Spinal cord (tissue), 10 donors: ENCODE measurements around the gene CDC5L. TPM values are rescaled to one million over a fixed set of nuclear protein-coding genes. Genes with fewer than 3 reads are reported as not detected.

Experiments
- DNase-seq, 6 donors: peaks; one replicate each; pipeline versions ENCODE4 v3.0.0 to v3.0.0-alpha.2; 2013 to 2015; ENCODE audit warnings: low spot score in 6 of 6, low read depth in 4 of 6
- H3K27ac ChIP-seq: one replicate; pipeline ENCODE4 v1.5.1; 2013; ENCODE audit warnings: low read depth, low read length, control low read depth
- H3K27me3 ChIP-seq: one replicate; pipeline ENCODE4 v1.6.1; 2013; ENCODE audit warnings: low read length; ENCODE audit not compliant: control insufficient read depth, insufficient read depth
- H3K36me3 ChIP-seq: one replicate; pipeline ENCODE4 v1.6.1; 2013; ENCODE audit warnings: low read length; ENCODE audit not compliant: control insufficient read depth, insufficient read depth
- H3K4me1 ChIP-seq: one replicate; pipeline ENCODE4 v1.6.1; 2013; ENCODE audit warnings: low read length; ENCODE audit not compliant: control insufficient read depth, insufficient read depth
- H3K4me3 ChIP-seq: one replicate; pipeline ENCODE4 v1.5.1; 2013; ENCODE audit warnings: low read depth, low read length, control low read depth
- H3K9me3 ChIP-seq: one replicate; pipeline ENCODE4 v1.6.1; 2013; ENCODE audit warnings: low read length; ENCODE audit not compliant: control insufficient read depth, insufficient read depth
- WGBS: methylation state at CpG from one replicate; pipeline ENCODE4 v1.1.5; 2013; ENCODE audit warnings: missing lambda C conversion rate; ENCODE audit not compliant: insufficient coverage; 5-methylcytosine and 5-hydroxymethylcytosine counted together
- polyA plus RNA-seq, 2 donors: library from polyadenylated mRNA; unstranded; fragments of 120-200 nt; gene quantifications; one replicate each; pipeline ENCODE4 v1.2.1, GENCODE V29; 2013; ENCODE audit not compliant: insufficient read length in 2 of 2
- total RNA-seq, 2 donors: library from RNA; depleted of rRNA in 1 of 2; stranded (reverse); fragments of 120-200 nt in 1 of 2; fragments of >200 nt in 1 of 2; gene quantifications; one replicate each; pipeline versions ENCODE4 v1.2.3 to v1.2.4, GENCODE V29; 2013 to 2014
- donor health status: healthy.

CDC5L gene
- total and polyA plus RNA-seq, 4 donors = 22.2 to 31.8 (median 28.7) TPM

DNA sequence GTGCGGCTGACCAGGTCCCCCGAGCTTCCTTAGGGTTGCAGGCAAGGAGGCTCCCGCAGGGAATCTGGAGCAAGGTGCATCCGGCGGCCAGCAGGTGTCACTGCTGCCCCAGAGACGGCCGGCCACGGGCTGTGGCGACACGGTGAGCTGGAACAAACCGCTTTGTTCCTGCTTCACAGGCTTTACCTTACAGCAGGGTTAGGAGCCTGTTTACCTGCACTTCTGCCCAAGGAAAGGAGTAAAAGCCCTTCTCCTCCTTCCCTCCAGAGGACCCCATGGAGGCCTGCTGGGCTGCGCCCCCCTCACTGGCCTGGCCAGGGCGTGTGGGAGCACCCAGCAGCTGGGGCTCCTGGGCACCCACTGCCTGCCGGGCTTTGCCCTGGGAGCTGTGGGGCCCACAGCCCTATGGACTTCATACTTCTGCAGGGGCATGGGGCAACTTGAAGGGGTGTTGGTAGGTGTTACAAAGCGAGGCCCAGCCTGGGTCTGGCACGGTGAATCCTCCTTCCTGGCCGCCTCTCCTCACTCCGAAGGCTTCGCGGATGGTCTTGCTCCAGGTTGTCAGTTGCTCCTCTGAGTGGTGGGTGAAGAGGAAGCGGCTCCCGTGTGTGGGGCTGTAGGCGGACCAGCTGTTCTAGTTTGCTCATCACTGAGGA is 88.4 kb downstream of the CDC5L start:
- no peak overlapping the region for H3K27ac ChIP-seq
- H3K4me1 ChIP-seq = peaks cover 39% of the 10 kb centered on the region
- H3K9me3 ChIP-seq = no peaks in the 10 kb centered on the region
- peak in 5 of 6 donors; percentile 51 to 93 (median 60) for DNase-seq
- no peaks in the 10 kb centered on the region for H3K36me3 ChIP-seq
- H3K27me3 ChIP-seq = peaks cover 12% of the 10 kb centered on the region
- 41% methylated on average over 21 of the region's 23 CpGs for WGBS
- H3K4me3 ChIP-seq = no peak overlapping the region

DNA sequence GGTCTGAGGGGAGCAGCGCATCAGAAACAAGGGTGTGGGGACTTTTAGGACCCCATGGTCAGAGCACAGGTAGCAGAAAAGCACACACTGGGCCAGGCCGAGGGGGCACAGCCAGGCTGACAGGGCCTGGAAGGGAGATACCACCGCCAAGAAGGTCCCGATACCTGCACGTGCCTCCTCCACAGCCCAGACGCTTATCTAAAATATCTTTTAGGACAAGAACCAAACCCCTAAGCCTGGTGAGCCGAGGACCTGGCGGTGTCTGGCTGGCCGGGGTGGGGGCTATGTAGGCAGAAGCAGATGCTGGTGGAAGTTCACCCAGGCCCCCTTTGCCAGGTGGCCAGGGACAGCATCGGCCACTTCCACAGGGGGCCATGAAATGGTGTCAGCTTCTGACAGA is 89.3 kb downstream of the CDC5L start:
- WGBS = 95% methylated on average over 7 of the region's 10 CpGs
- DNase-seq = no peak
- Histone ChIP-seq H3K4me1 (peaks cover 39% of the 10 kb centered on the region), H3K4me3 (no peak overlapping the region), H3K36me3 (no peaks in the 10 kb centered on the region), H3K27me3 (peaks cover 9% of the 10 kb centered on the region), H3K9me3 (no peaks in the 10 kb centered on the region), H3K27ac (no peak overlapping the region)

DNA sequence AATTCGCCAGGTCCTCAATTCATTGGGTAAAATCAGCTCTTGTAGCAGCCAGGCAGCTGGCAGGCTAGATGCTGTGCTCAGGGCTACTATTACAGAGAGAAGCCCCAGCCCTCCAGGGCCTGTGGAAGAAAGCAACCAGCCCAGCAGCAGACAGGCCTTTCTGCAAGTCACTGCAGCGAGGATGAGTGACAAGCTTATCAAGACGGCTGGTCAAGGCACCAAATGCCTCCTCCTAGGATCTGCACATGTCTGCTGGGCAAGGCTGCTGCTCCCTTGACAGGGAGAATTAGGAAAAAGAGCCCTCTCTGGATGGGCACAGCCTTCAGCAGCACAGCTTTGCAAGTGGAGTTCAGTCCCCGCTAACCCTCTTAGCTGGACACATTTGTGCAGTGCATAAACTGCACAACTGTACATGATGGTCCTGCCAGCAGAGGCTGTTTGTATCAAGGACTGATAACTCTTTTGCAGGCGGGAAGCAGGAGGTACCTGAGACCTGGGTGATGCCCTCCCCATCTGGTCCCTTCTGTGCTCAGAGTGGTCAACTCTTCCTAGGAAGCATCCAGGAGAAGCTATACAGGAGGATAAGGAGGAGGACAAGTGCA is 89.9 kb downstream of the CDC5L start:
- no peak for DNase-seq
- H3K4me3 ChIP-seq = no peak overlapping the region
- WGBS = 87% methylated on average over 5 of the region's 5 CpGs
- H3K36me3 ChIP-seq = no peaks in the 10 kb centered on the region
- peaks cover 8% of the 10 kb centered on the region for H3K27me3 ChIP-seq
- no peaks in the 10 kb centered on the region for H3K9me3 ChIP-seq
- no peak overlapping the region for H3K27ac ChIP-seq
- peaks cover 36% of the 10 kb centered on the region for H3K4me1 ChIP-seq

DNA sequence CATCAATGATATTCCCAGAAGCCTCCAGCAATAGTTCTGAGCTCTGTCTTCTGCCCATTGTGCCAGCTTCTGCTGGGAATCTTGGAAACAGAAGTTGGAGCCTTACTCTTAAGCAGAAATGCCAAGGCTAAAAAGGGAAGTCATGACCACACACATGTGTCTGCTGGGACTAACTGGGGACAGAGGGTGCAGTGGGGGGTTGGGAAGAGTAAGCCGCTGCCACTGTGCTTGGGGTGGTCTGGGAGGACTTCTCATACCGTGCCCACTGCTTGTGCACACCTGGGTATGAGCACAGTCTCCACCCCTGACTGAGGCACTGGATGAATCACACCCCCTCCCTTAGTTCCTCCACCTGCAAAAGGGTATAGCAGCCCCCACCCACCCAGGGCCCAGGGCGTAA is 90.7 kb downstream of the CDC5L start:
- Histone ChIP-seq H3K9me3 (no peaks in the 10 kb centered on the region), H3K27me3 (peaks cover 8% of the 10 kb centered on the region), H3K36me3 (no peaks in the 10 kb centered on the region), H3K4me3 (no peak overlapping the region), H3K4me1 (peaks cover 34% of the 10 kb centered on the region), H3K27ac (no peak overlapping the region)
- no peak for DNase-seq
- 100% methylated on average over 1 of the region's 3 CpGs for WGBS

DNA sequence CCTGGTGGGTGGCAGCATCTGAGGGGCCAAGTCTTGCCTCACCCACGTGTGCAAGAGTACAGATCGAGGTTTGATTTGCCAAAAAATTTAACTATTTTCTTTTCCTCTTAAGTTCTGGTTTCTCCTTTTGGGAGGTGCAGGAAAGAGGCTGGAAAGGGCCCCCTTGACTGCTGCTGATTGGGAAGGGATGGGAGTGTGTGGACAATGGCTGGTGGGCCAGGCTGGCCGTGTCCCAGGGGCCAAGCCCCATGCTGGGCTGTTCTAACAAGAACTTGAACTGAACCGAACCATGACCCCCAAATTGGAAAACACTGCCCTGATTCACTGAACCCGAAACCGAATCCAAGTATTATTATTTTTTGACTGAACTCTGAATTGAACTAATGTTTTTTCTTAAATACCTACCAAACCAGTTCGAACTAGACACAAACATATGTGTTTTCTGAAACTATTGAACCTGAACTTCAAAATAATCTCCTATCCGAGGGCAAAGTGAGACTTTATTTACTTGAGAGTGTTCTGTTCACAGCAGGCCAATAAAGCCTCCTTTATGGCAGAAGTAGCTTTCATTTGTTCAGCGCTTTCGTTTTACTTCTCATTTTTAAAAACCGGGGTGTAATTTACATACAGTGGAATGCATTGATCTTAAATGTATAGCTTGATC is 91.2 kb downstream of the CDC5L start:
- Histone ChIP-seq H3K4me3 (no peak overlapping the region), H3K4me1 (peaks cover 34% of the 10 kb centered on the region), H3K27me3 (peaks cover 8% of the 10 kb centered on the region), H3K36me3 (no peaks in the 10 kb centered on the region), H3K27ac (no peak overlapping the region), H3K9me3 (no peaks in the 10 kb centered on the region)
- 83% methylated on average over 1 of the region's 11 CpGs for WGBS
- DNase-seq = no peak

DNA sequence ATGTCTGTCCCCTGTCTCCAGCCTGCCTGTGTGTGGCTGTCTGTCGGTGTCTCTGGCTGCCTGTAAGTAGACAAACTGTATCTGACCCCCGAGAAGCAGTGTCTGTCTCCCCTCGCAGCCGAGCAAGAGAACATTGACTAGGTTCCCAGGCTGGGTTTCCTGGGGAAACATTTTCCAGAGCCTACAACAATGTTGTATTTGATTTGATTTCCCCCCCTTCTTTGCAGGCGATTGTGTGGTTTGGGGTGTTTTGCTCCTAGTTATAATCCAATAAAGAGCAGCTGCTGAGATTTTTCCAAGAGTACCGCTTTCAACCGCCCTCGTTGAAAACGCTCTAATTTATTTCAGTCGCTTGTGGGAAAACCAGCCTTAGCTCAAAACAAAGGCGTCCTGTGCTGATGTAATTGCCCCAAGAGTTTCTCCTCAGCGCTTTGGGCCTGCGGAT is 92.6 kb downstream of the CDC5L start:
- H3K9me3 ChIP-seq = no peaks in the 10 kb centered on the region
- no peaks in the 10 kb centered on the region for H3K36me3 ChIP-seq
- peak overlapping the region; percentile 20 for H3K27ac ChIP-seq
- H3K4me3 ChIP-seq = no peak overlapping the region
- WGBS = 15% methylated on average over 12 of the region's 13 CpGs
- DNase-seq = peak in 4 of 6 donors; percentile 35 to 77 (median 52)
- H3K27me3 ChIP-seq = peaks cover 8% of the 10 kb centered on the region
- peaks cover 34% of the 10 kb centered on the region for H3K4me1 ChIP-seq

DNA sequence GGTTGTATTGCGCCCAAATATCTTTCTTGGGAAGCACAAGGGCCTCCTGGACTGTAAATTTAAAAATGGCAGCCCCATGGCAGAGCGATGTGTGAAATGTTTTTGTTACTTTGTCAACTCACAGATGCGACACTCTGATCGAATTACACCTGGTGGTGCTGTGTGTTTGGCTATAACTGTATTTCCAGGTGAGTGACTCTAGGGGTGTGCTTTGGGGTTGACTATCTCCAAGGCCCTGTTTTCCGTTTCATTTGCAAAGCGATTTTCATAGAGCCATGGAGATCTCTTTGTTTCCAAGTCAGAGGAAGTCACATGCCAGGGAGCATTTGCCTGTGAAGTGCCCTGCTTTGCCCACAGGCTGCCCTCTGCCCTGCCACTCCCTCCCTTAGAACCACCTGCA is 93.5 kb downstream of the CDC5L start:
- Histone ChIP-seq H3K4me1 (peaks cover 30% of the 10 kb centered on the region), H3K27ac (no peak overlapping the region), H3K36me3 (no peaks in the 10 kb centered on the region), H3K9me3 (no peaks in the 10 kb centered on the region), H3K27me3 (peaks cover 8% of the 10 kb centered on the region), H3K4me3 (no peak overlapping the region)
- DNase-seq = no peak
- WGBS = 95% methylated on average over 6 of the region's 6 CpGs

DNA sequence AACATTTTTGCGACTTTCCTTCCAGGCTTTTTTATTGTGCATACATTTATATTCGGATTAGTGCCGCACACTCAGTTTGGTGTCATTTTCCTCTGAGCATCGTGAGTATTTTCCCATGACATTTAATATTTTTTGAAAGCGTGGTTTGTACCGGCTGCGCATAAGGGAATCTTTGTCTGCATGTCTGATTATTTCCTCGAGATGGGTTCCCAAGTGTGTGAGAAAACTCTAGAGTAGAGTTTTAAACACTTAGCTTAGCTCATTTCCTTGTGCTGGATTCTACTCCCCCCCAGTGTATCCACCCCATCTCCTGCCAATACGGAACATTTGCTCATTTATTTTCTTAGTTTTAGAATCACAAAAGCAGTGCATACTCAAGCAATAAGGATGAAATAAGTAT is 94.3 kb downstream of the CDC5L start:
- no peaks in the 10 kb centered on the region for H3K36me3 ChIP-seq
- H3K27ac ChIP-seq = no peak overlapping the region
- WGBS = 94% methylated on average over 4 of the region's 9 CpGs
- H3K9me3 ChIP-seq = no peaks in the 10 kb centered on the region
- DNase-seq = no peak
- H3K27me3 ChIP-seq = peaks cover 8% of the 10 kb centered on the region
- peaks cover 27% of the 10 kb centered on the region for H3K4me1 ChIP-seq
- no peak overlapping the region for H3K4me3 ChIP-seq

DNA sequence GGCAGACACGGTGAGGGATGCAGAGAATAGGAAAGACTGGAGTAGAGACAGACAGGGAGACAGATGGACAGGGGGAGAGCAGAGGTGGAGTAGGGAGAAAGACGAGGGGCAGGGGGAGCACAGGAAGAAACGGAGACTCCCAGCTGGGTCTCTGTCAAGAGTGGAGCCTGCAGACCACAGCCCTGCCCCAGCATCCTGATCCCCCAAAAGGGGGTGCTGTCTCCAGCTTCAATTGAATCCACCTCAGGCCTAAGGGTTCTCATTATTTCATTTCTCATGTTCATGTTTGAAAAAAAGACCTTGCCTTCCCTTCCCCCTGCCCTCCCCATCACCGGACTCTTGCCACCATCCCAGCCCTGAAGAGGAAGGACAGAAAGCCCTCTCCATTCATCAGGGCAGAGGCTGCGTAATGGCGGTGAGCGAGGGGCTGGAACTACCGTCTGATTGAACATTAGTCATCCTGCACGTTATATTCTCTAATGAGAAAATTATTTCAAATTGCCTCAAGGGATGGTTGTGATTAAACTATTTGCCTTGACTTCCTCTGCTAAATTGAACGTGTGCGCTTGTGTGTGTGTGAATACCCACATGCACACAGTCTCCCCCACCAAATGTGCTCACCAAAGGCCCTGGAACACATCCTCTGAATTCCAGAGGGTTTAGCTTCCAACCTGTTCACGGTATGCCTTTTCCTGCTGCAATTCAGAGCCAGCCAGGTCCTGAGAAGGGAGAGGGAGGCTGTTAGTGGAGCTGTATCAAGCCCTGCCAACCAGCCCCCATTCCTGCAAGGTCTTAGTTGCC is 98.3 kb downstream of the CDC5L start:
- 80% methylated on average over 4 of the region's 12 CpGs for WGBS
- no peaks in the 10 kb centered on the region for H3K36me3 ChIP-seq
- peak in 1 of 6 donors; percentile 62 for DNase-seq

More for the DNA sequence above, 98.3 kb downstream of the CDC5L start:
- Histone ChIP-seq H3K9me3 (no peaks in the 10 kb centered on the region), H3K4me3 (no peak overlapping the region), H3K27ac (no peak overlapping the region), H3K27me3 (no peaks in the 10 kb centered on the region), H3K4me1 (peaks cover 16% of the 10 kb centered on the region)
